Nasal cavity respiratory epithelium epithelial cell of viscerocranial mucosa (primary cell): ENCODE data around the gene FBXO46. TPM values are rescaled to one million over a fixed set of nuclear protein-coding genes. Genes with fewer than 3 reads are reported as not detected.

Experiments
- total RNA-seq: library from RNA; depleted of rRNA; stranded (reverse); fragments of >200 nt; gene quantifications from 2 replicates; pipeline ENCODE4 v1.2.3, GENCODE V29; 2014

Gene FBXO46
- 8.0 and 8.2 TPM in 2 replicates for total RNA-seq

GRCh38 chr19:45730368-45731288, at the start of gene FBXO46:
Gene FBXO46 (minus strand): TSS chr19:45730896. CDS start chr19:45713495, 17,401 bp downstream.

GRCh38 chr19:45768984-45769782, 38.5 kb upstream of the FBXO46 start, which contains the start of gene SIX5:
Gene SIX5 (minus strand): TSS chr19:45769252. CDS start chr19:45768844, 408 bp downstream.

GRCh38 chr19:45733160-45733810, 2.6 kb upstream of the FBXO46 start, which contains the start of gene MEIOSIN:
Gene MEIOSIN (plus strand): TSS chr19:45733439. CDS start chr19:45735377, 1,938 bp downstream.

GRCh38 chr19:45692187-45693105, 38.2 kb downstream of the FBXO46 start, which contains the start of gene QPCTL:
Gene QPCTL (plus strand): TSS chr19:45692666. CDS start chr19:45692704, 38 bp downstream.

GRCh38 chr19:45691516-45692186, 39.0 kb downstream of the FBXO46 start, which contains the start of gene SNRPD2:
Gene SNRPD2 (minus strand): TSS chr19:45691953. CDS start chr19:45691888, 65 bp downstream.

GRCh38 chr19:45667620-45668341, 62.9 kb downstream of the FBXO46 start, which contains the start of gene GIPR:
Gene GIPR (plus strand): TSS chr19:45668221. CDS start chr19:45669521, 1,300 bp downstream.

Other genes starting within 250 kb of the FBXO46 start
- 3.4 and 3.8 TPM in 2 replicates for gene RTN2, start 233.8 kb downstream of the FBXO46 start, total RNA-seq
- 1.1 and 1.4 TPM in 2 replicates for gene PPM1N, start 232.5 kb downstream of the FBXO46 start, total RNA-seq
- 80.8 and 90.2 TPM in 2 replicates for gene VASP, start 223.4 kb downstream of the FBXO46 start, total RNA-seq
- gene OPA3, start 146.1 kb downstream of the FBXO46 start, total RNA-seq = 6.2 and 8.3 TPM in 2 replicates
- gene GPR4, start 128.7 kb downstream of the FBXO46 start, total RNA-seq = not detected in 2 replicates
- gene EML2, start 91.5 kb downstream of the FBXO46 start, total RNA-seq = 98.0 and 186 TPM in 2 replicates
- 0.93 and 1.0 TPM in 2 replicates for gene GIPR, start 62.7 kb downstream of the FBXO46 start, total RNA-seq
- 164 and 255 TPM in 2 replicates for gene SNRPD2, start 38.9 kb downstream of the FBXO46 start, total RNA-seq
- 7.8 and 20.2 TPM in 2 replicates for gene QPCTL, start 38.2 kb downstream of the FBXO46 start, total RNA-seq
- not detected in 2 replicates for gene MEIOSIN, start 2.5 kb upstream of the FBXO46 start, total RNA-seq
- gene SIX5, start 38.4 kb upstream of the FBXO46 start, total RNA-seq = 2.7 and 6.3 TPM in 2 replicates
- 4.1 and 23.6 TPM in 2 replicates for gene DMPK, start 51.6 kb upstream of the FBXO46 start, total RNA-seq
- gene DMWD, start 61.9 kb upstream of the FBXO46 start, total RNA-seq = 32.1 and 32.5 TPM in 2 replicates
- gene RSPH6A, start 84.4 kb upstream of the FBXO46 start, total RNA-seq = under 0.01 and 0.07 TPM in 2 replicates
- gene SYMPK, start 132.3 kb upstream of the FBXO46 start, total RNA-seq = 27.7 and 56.0 TPM in 2 replicates
- gene FOXA3, start 133.4 kb upstream of the FBXO46 start, total RNA-seq = not detected in 2 replicates
- gene IRF2BP1, start 155.2 kb upstream of the FBXO46 start, total RNA-seq = 17.8 and 20.8 TPM in 2 replicates
- gene MYPOP, start 171.7 kb upstream of the FBXO46 start, total RNA-seq = 1.0 and 2.3 TPM in 2 replicates
- not detected in 2 replicates for gene NANOS2, start 183.9 kb upstream of the FBXO46 start, total RNA-seq
- gene NOVA2, start 243.0 kb upstream of the FBXO46 start, total RNA-seq = not detected in 2 replicates